K562 (cell line): ENCODE measurements around the gene MYO1B. TPM values are rescaled to one million over a fixed set of nuclear protein-coding genes. Genes with fewer than 3 reads are reported as not detected.

Source experiments
- ATAC-seq: fragments of 200-7000 bp; cut with Tn5 transposase; 3 replicates; pipeline ENCODE4 v1.9.1; 2020; ENCODE audit warnings: moderate library complexity
- BruUV-seq: library from RNA; stranded (reverse); fragments of 400-500 nt; replicated peaks from 2 replicates; lab custom pipeline; 2021; lab: Mats Ljungman, UMichigan
- CTCF ChIA-PET: fragments of 300-600 bp; formaldehyde crosslinking; extraction: SDS; loops from one replicate; lab custom pipeline; 2021; ENCODE audit warnings: low intra/inter-chr PET ratio; lab: Yijun Ruan, JAX
- POLR2A ChIA-PET: fragments of 300-600, 350-650 bp; sonication (Branson Sonifier 250); formaldehyde crosslinking; extraction: SDS; loops from one replicate; lab custom pipeline; 2021; ENCODE audit warnings: antibody characterized with exemption, inconsistent platforms; lab: Yijun Ruan, JAX
- DNase-seq, 4 experiments: peaks; one replicate each; pipeline versions ENCODE4 v3.0.0 to v3.0.0-alpha.2; 2011 to 2018; ENCODE audit warnings: low spot score in 3 of 4, mixed read lengths in 3 of 4; ENCODE audit errors: extremely low read depth in 1 of 4
- FAIRE-seq: peaks from 2 replicates; lab custom pipeline; 2011; peaks lifted over from hg19 to GRCh38; lab: Jason Lieb, UNC
- H2AFZ ChIP-seq: 2 replicates; pipeline ENCODE4 v1.6.0; 2011; ENCODE audit warnings: low read depth, low read length, control low read depth, inconsistent platforms
- H3K27ac ChIP-seq: fragments of 200-600 bp; 3 replicates; pipeline ENCODE4 v1.8.0; 2011; ENCODE audit warnings: low read depth, mild to moderate bottlenecking, control low read depth, inconsistent platforms, low read length, moderate library complexity, mixed read lengths; ENCODE audit errors: extremely low read depth
- H3K27me3 ChIP-seq, 2 experiments: fragments of 300-600 bp in 1 of 2; 2 replicates in 1 of 2; 3 replicates in 1 of 2; pipeline versions ENCODE4 v1.6.0 to v1.8.0; 2011; ENCODE audit warnings: inconsistent platforms in 2 of 2, low read length in 2 of 2, mild to moderate bottlenecking in 1 of 2, mixed read lengths in 1 of 2, moderate library complexity in 1 of 2; ENCODE audit not compliant: control insufficient read depth in 2 of 2, insufficient read depth in 2 of 2
- H3K36me3 ChIP-seq: fragments of 300-600 bp; 3 replicates; pipeline ENCODE4 v1.8.0; 2011; ENCODE audit warnings: mild to moderate bottlenecking, low read length, inconsistent platforms; ENCODE audit not compliant: control insufficient read depth, insufficient read depth
- H3K4me1 ChIP-seq, 2 experiments: fragments of 200-600 bp in 1 of 2; replicated peaks in 1 of 2; 2 replicates in 1 of 2; 3 replicates in 1 of 2; pipeline versions ENCODE4 v1.5.1 to v1.8.0; 2011; ENCODE audit warnings: inconsistent platforms in 2 of 2, low read length in 2 of 2, mild to moderate bottlenecking in 1 of 2, mixed read lengths in 1 of 2, moderate library complexity in 1 of 2; ENCODE audit not compliant: control insufficient read depth in 2 of 2, insufficient read depth in 2 of 2
- H3K4me2 ChIP-seq: 2 replicates; pipeline ENCODE4 v1.6.1; 2011; ENCODE audit warnings: low read length, control low read depth, inconsistent platforms, mixed read lengths; ENCODE audit not compliant: insufficient read depth
- H3K4me3 ChIP-seq: fragments of 200-600 bp; sonication (generic), shearing (Covaris generic); 2 replicates; pipeline ENCODE4 v1.5.1; 2016; ENCODE audit warnings: control low read depth, inconsistent platforms
- H3K79me2 ChIP-seq: fragments of 200-600 bp; 3 replicates; pipeline ENCODE4 v1.8.0; 2011; ENCODE audit warnings: low read length, inconsistent platforms; ENCODE audit not compliant: control insufficient read depth, insufficient read depth
- H3K9ac ChIP-seq, 2 experiments: 2 replicates each; pipeline versions ENCODE4 v1.6.0 to v1.6.1; 2011; ENCODE audit warnings: low read depth in 2 of 2, low read length in 2 of 2, control low read depth in 1 of 2, inconsistent platforms in 1 of 2, mild to moderate bottlenecking in 1 of 2, mixed read lengths in 1 of 2; ENCODE audit not compliant: insufficient read depth in 1 of 2
- H3K9me1 ChIP-seq: one replicate; pipeline ENCODE4 v1.6.0; 2011; ENCODE audit warnings: inconsistent platforms, mild to moderate bottlenecking, low read length, moderate library complexity; ENCODE audit not compliant: control insufficient read depth, insufficient read depth
- H3K9me3 ChIP-seq: replicated peaks from 2 replicates; pipeline ENCODE4 v1.5.1; 2011; ENCODE audit warnings: low read depth, low read length, inconsistent platforms; ENCODE audit not compliant: control insufficient read depth, insufficient read depth
- H4K20me1 ChIP-seq: replicated peaks from 2 replicates; pipeline ENCODE4 v1.6.1; 2011; ENCODE audit warnings: low read length, inconsistent platforms, mixed read lengths; ENCODE audit not compliant: control insufficient read depth, insufficient read depth
- HDAC3 ChIP-seq: fragments of 450-650 bp; IDR thresholded peaks from 2 replicates; pipeline ENCODE4 v1.6.1; 2018; ENCODE audit warnings: borderline replicate concordance, mild to moderate bottlenecking, moderate library complexity; ENCODE audit not compliant: partially characterized antibody
- MECOM ChIP-seq: fragments of 250-450 bp; sonication (Bioruptor Pico); IDR thresholded peaks from 2 replicates; pipeline ENCODE4 v1.8.0; 2022; ENCODE audit warnings: inconsistent platforms
- TCF3 ChIP-seq: sonication (generic); formaldehyde crosslinking; IDR thresholded peaks from 2 replicates; pipeline ENCODE4 v1.4.0; 2020; ENCODE audit warnings: mild to moderate bottlenecking, missing genetic modification reagents
- ZNF41 ChIP-seq: fragments of 250-450 bp; sonication (Bioruptor Pico); conservative IDR thresholded peaks from 2 replicates; pipeline ENCODE4 v1.4.0; 2020; ENCODE audit warnings: mild to moderate bottlenecking
- WGBS: fragments of 100-300 bp; shearing (Covaris generic); methylation state at CpG from one replicate; pipeline ENCODE4 v1.1.6; 2016; ENCODE audit warnings: low coverage, mixed read lengths; ENCODE audit not compliant: insufficient coverage; ENCODE audit errors: missing lambda C conversion rate; 5-methylcytosine and 5-hydroxymethylcytosine counted together
- in situ Hi-C: fragments of 300-500 bp; cut with MboI; formaldehyde crosslinking; loops from 4 replicates; pipeline ENCODE4 v1.15.0; 2018; ENCODE audit warnings: inconsistent platforms, mixed read lengths
- intact Hi-C: fragments of 100-400 bp; cut with micrococcal nuclease; formaldehyde crosslinking; loops from 2 replicates; pipeline ENCODE4 v1.14.2; 2022
- polyA plus RNA-seq, 8 experiments: library from polyadenylated mRNA; depleted of rRNA in 4 of 8; stranded (reverse) in 5 of 8; unstranded in 3 of 8; fragments of >200 nt; fragmentation: Nextera tagmentation in 2 of 8; fragmentation: Illumina TruSeq in 1 of 8; extraction: Ambion mirVana in 2 of 8; extraction: Trizol in 1 of 8; gene quantifications; 2 replicates each; pipeline versions ENCODE4 v1.2.1 to v1.2.3, GENCODE V29; 2011 to 2014; ENCODE audit warnings: inconsistent platforms in 1 of 8, missing spikeins in 1 of 8
- total RNA-seq, 7 experiments: library from RNA; depleted of rRNA in 6 of 7; stranded (reverse); fragments of >200 nt in 6 of 7; fragmentation: Illumina TruSeq in 2 of 7; extraction: Trizol in 2 of 7; gene quantifications; 2 replicates each; pipeline versions ENCODE4 v1.2.1 to v1.2.3, GENCODE V29; 2011 to 2021; ENCODE audit warnings: low replicate concordance in 1 of 7
- TF ChIP-seq, protein P1 (sequence below): fragments of 450-650 bp; IDR thresholded peaks from 2 replicates; pipeline ENCODE4 v1.6.1; 2017; ENCODE audit warnings: antibody characterized with exemption, mild to moderate bottlenecking

MYO1B gene
- total and polyA plus RNA-seq, 9 of the 15 experiments (the other 6 are each of a cell fraction or from before 2014, with no cell fraction given) = 0.04 to 0.33 (median 0.20) TPM; not detected in 5

DNA sequence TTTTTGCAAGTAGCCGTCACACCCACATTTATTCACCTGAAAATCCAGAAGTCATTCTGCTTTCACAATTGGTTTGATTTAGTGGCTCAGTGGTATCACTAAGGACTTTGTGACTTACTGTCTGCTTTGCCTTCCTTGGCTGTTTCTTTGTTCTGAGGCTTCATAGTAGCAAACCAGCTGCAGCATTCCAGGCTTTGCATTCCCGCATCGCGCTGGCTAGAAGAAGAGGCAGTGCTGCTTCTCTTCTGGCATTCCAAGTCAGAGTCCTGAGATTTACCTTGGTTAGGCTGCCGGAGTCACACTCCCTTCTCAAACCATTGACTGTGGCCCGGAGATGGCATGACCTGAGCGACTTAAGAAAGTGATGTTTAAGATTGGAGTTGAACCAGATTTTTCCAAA, 35.1 kb downstream of the MYO1B start:
- Histone ChIP-seq H3K9me1 (no peaks in the 10 kb centered on the region), H3K36me3 (no peaks in the 10 kb centered on the region), H2AFZ (no peak overlapping the region), H4K20me1 (no peaks in the 10 kb centered on the region), H3K9ac (no peak overlapping the region), H3K79me2 (no peaks in the 10 kb centered on the region), H3K4me2 (no peak overlapping the region), H3K4me3 (no peak overlapping the region), H3K9me3 (no peaks in the 10 kb centered on the region), H3K27me3 (no peaks in the 10 kb centered on the region; a peak in 2 of 5 replicates), H3K27ac (no peak overlapping the region), H3K4me1 (no peaks in the 10 kb centered on the region)
- POLR2A ChIA-PET = interaction anchor here (0.9 kb wide), 1 partner anchor 8 kb away, joined by 3 read pairs; no protein-coding TSS in a partner anchor
- no TSS peak for BruUV-seq
- FAIRE-seq (no peak), ATAC-seq (no peak), DNase-seq (no peak)
- in situ Hi-C loops (no loop called here), intact Hi-C loops (no loop called here)
- 0% methylated on average over 5 of the region's 7 CpGs for WGBS
- CTCF ChIA-PET = no interaction called here
- TF ChIP-seq ZNF41 (CRISPR knock-in tag) = no peak
- no peak for TF ChIP-seq MECOM
- no peak for TF ChIP-seq HDAC3
- no peak for TF ChIP-seq TCF3 (CRISPR knock-in tag)
- TF ChIP-seq, protein P1, sequence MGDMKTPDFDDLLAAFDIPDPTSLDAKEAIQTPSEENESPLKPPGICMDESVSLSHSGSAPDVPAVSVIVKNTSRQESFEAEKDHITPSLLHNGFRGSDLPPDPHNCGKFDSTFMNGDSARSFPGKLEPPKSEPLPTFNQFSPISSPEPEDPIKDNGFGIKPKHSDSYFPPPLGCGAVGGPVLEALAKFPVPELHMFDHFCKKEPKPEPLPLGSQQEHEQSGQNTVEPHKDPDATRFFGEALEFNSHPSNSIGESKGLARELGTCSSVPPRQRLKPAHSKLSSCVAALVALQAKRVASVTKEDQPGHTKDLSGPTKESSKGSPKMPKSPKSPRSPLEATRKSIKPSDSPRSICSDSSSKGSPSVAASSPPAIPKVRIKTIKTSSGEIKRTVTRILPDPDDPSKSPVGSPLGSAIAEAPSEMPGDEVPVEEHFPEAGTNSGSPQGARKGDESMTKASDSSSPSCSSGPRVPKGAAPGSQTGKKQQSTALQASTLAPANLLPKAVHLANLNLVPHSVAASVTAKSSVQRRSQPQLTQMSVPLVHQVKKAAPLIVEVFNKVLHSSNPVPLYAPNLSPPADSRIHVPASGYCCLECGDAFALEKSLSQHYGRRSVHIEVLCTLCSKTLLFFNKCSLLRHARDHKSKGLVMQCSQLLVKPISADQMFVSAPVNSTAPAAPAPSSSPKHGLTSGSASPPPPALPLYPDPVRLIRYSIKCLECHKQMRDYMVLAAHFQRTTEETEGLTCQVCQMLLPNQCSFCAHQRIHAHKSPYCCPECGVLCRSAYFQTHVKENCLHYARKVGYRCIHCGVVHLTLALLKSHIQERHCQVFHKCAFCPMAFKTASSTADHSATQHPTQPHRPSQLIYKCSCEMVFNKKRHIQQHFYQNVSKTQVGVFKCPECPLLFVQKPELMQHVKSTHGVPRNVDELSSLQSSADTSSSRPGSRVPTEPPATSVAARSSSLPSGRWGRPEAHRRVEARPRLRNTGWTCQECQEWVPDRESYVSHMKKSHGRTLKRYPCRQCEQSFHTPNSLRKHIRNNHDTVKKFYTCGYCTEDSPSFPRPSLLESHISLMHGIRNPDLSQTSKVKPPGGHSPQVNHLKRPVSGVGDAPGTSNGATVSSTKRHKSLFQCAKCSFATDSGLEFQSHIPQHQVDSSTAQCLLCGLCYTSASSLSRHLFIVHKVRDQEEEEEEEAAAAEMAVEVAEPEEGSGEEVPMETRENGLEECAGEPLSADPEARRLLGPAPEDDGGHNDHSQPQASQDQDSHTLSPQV = no peak
